ENCODE data around the gene NSUN5.
"Not testable (repeated sequence)": the region's sequence is repeated elsewhere in the genome, so short reads cannot be mapped to it uniquely, and the experiment has no call there.

NSUN5 gene

GRCh38 chr7:73330772-73331171, 22.1 kb upstream of the NSUN5 start:
- Histone ChIP-seq H4K20me1 (ENCODE audit: insufficient read depth) (no peaks in the 10 kb centered on the region), H3K4me1 (ENCODE audit: low read depth, poor library complexity, severe bottlenecking) (peaks cover 11% of the 10 kb centered on the region), H3K27me3 (ENCODE audit: insufficient read depth, low read depth) (no peaks in the 10 kb centered on the region), H3K4me2 (no peak overlapping the region), H3K36me3 (ENCODE audit: insufficient read depth) (no peaks in the 10 kb centered on the region), H3K79me2 (ENCODE audit: insufficient read depth, low read depth) (no peaks in the 10 kb centered on the region), H3K9ac (no peak overlapping the region), H3K27ac (no peak overlapping the region), H3K4me3 (IDR thresholded peaks at IDR 0.05; ENCODE audit: insufficient read depth, low read depth, low read length) (no peak overlapping the region), H2AFZ (ENCODE audit: low read depth) (peak overlapping the region; percentile 44; the same call in 1 of the 2 replicates)
- no peak for TF ChIP-seq CTCF (conservative IDR thresholded peaks at IDR 0.05; ENCODE audit: low read depth, low read length)

GRCh38 chr7:73329861-73330581, 21.4 kb upstream of the NSUN5 start:
- peaks cover 11% of the 10 kb centered on the region for H3K4me1 ChIP-seq (ENCODE audit: low read depth, poor library complexity, severe bottlenecking)
- no peaks in the 10 kb centered on the region for H3K79me2 ChIP-seq (ENCODE audit: insufficient read depth, low read depth)
- TF ChIP-seq CTCF (conservative IDR thresholded peaks at IDR 0.05; ENCODE audit: low read depth, low read length) = no peak
- H2AFZ ChIP-seq (ENCODE audit: low read depth) = peak overlapping the region; percentile 44; the same call in 1 of the 2 replicates
- H3K4me2 ChIP-seq = no peak overlapping the region
- no peak overlapping the region for H3K4me3 ChIP-seq (IDR thresholded peaks at IDR 0.05; ENCODE audit: insufficient read depth, low read depth, low read length)
- no peaks in the 10 kb centered on the region for H4K20me1 ChIP-seq (ENCODE audit: insufficient read depth)
- H3K36me3 ChIP-seq (ENCODE audit: insufficient read depth) = no peaks in the 10 kb centered on the region
- H3K27me3 ChIP-seq (ENCODE audit: insufficient read depth, low read depth) = no peaks in the 10 kb centered on the region
- no peak overlapping the region; the same call in 1 of the 2 replicates for H3K27ac ChIP-seq
- no peak overlapping the region for H3K9ac ChIP-seq

- H3K27me3 ChIP-seq (ENCODE audit: insufficient read depth, low read depth) = no peaks in the 10 kb centered on the region
- H3K4me3 ChIP-seq (IDR thresholded peaks at IDR 0.05; ENCODE audit: insufficient read depth, low read depth, low read length) = no peak overlapping the region
- no peaks in the 10 kb centered on the region for H3K79me2 ChIP-seq (ENCODE audit: insufficient read depth, low read depth)
- no peak overlapping the region for H2AFZ ChIP-seq (ENCODE audit: low read depth)
- H3K9ac ChIP-seq = no peak overlapping the region
- H3K36me3 ChIP-seq (ENCODE audit: insufficient read depth) = no peaks in the 10 kb centered on the region
- H4K20me1 ChIP-seq (ENCODE audit: insufficient read depth) = no peaks in the 10 kb centered on the region
- H3K27ac ChIP-seq = no peak overlapping the region
- H3K4me1 ChIP-seq (ENCODE audit: low read depth, poor library complexity, severe bottlenecking) = peaks cover 11% of the 10 kb centered on the region
- no peak overlapping the region for H3K4me2 ChIP-seq
- no peak for TF ChIP-seq CTCF (conservative IDR thresholded peaks at IDR 0.05; ENCODE audit: low read depth, low read length)
Measured at GRCh38 chr7:73328696-73329095, 20.1 kb upstream of the NSUN5 start.

GRCh38 chr7:73327922-73328321, 19.3 kb upstream of the NSUN5 start, which contains the start of the genes FKBP6 and TRIM50:
Gene FKBP6, plus strand, starts transcription at chr7:73328161. Its CDS starts 268 bp downstream, at chr7:73328429.
Gene TRIM50, minus strand, starts transcription at chr7:73328082. Its CDS starts 3,295 bp downstream, at chr7:73324787.
- not testable (repeated sequence) for H3K4me2 ChIP-seq; H3K9ac ChIP-seq; H3K27me3 ChIP-seq (ENCODE audit: insufficient read depth, low read depth); H3K36me3 ChIP-seq (ENCODE audit: insufficient read depth); H3K79me2 ChIP-seq (ENCODE audit: insufficient read depth, low read depth); H2AFZ ChIP-seq (ENCODE audit: low read depth); H3K4me3 ChIP-seq (IDR thresholded peaks at IDR 0.05; ENCODE audit: insufficient read depth, low read depth, low read length); H3K27ac ChIP-seq; H4K20me1 ChIP-seq (ENCODE audit: insufficient read depth)
- peaks cover 11% of the 10 kb centered on the region for H3K4me1 ChIP-seq (ENCODE audit: low read depth, poor library complexity, severe bottlenecking)

- not testable (repeated sequence) for H3K27ac ChIP-seq; H4K20me1 ChIP-seq (ENCODE audit: insufficient read depth); H3K79me2 ChIP-seq (ENCODE audit: insufficient read depth, low read depth); H3K4me3 ChIP-seq (IDR thresholded peaks at IDR 0.05; ENCODE audit: insufficient read depth, low read depth, low read length); H2AFZ ChIP-seq (ENCODE audit: low read depth); H3K36me3 ChIP-seq (ENCODE audit: insufficient read depth); H3K27me3 ChIP-seq (ENCODE audit: insufficient read depth, low read depth); H3K9ac ChIP-seq; H3K4me2 ChIP-seq
- H3K4me1 ChIP-seq (ENCODE audit: low read depth, poor library complexity, severe bottlenecking) = peaks cover 11% of the 10 kb centered on the region
Measured at GRCh38 chr7:73327449-73327848, 18.8 kb upstream of the NSUN5 start.

- H3K9ac ChIP-seq; H3K4me3 ChIP-seq (IDR thresholded peaks at IDR 0.05; ENCODE audit: insufficient read depth, low read depth, low read length); H2AFZ ChIP-seq (ENCODE audit: low read depth); H3K27ac ChIP-seq; H3K4me2 ChIP-seq; H3K79me2 ChIP-seq (ENCODE audit: insufficient read depth, low read depth); H4K20me1 ChIP-seq (ENCODE audit: insufficient read depth); H3K4me1 ChIP-seq (ENCODE audit: low read depth, poor library complexity, severe bottlenecking); H3K27me3 ChIP-seq (ENCODE audit: insufficient read depth, low read depth); H3K36me3 ChIP-seq (ENCODE audit: insufficient read depth): not testable (repeated sequence)
Measured at GRCh38 chr7:73325424-73325823, 16.8 kb upstream of the NSUN5 start.

All from KMS-11 (cell line).